Measurements from ENCODE around the gene SRI.

- no peak for TF ChIP-seq CTCF (IDR thresholded peaks at IDR 0.05; ENCODE audit: low read depth, low read length, missing input control)
- no peak for TF ChIP-seq RAD21 (IDR thresholded peaks at IDR 0.05)
Observed at GRCh38 chr7:88172842-88173241, 47.0 kb downstream of the SRI start.
